Prostate gland (tissue), 2 donors: ENCODE measurements around the gene ZBTB11.
"Not testable (repeated sequence)": the region's sequence is repeated elsewhere in the genome, so short reads cannot be mapped to it uniquely, and the experiment has no call there.

ENCODE experiments used
- CTCF ChIP-seq, 4 experiments: fragments of 200-600 bp in 2 of 4; fragments of 450-650 bp in 2 of 4; sonication (generic) in 2 of 4; IDR thresholded peaks; 1 replicate in 3 of 4; 2 replicates in 1 of 4; pipeline ENCODE4 v1.5.1; 2016 to 2019; ENCODE audit warnings: antibody characterized with exemption in 4 of 4, mild to moderate bottlenecking in 2 of 4, moderate library complexity in 2 of 4
- POLR2A ChIP-seq: fragments of 450-650 bp; IDR thresholded peaks from one replicate; pipeline ENCODE4 v1.6.1; 2016; ENCODE audit warnings: antibody characterized with exemption, mild to moderate bottlenecking
- POLR2AphosphoS5 ChIP-seq: sonication (generic); formaldehyde crosslinking; IDR thresholded peaks from one replicate; pipeline ENCODE4 v1.6.1; 2017; ENCODE audit warnings: antibody characterized with exemption

GRCh38 chr3:101694836-101695235, 17.9 kb upstream of the ZBTB11 start:
- TF ChIP-seq CTCF (IDR thresholded peaks at IDR 0.05); POLR2A; POLR2AphosphoS5: not testable (repeated sequence)
